Activated T-helper 9 cell treated with anti-CD3 and anti-CD28 coated beads, Interleukin-2, amount 50 U/mL, for 16 hours (primary cell): Measurements from ENCODE around the gene EYS.
"Not testable (repeated sequence)": the region's sequence is repeated elsewhere in the genome, so short reads cannot be mapped to it uniquely, and the experiment has no call there.

Experiments used
- DNase-seq: peaks from one replicate; pipeline ENCODE4 v3.0.0-alpha.2; 2020; ENCODE audit warnings: low read depth

Gene EYS

DNA sequence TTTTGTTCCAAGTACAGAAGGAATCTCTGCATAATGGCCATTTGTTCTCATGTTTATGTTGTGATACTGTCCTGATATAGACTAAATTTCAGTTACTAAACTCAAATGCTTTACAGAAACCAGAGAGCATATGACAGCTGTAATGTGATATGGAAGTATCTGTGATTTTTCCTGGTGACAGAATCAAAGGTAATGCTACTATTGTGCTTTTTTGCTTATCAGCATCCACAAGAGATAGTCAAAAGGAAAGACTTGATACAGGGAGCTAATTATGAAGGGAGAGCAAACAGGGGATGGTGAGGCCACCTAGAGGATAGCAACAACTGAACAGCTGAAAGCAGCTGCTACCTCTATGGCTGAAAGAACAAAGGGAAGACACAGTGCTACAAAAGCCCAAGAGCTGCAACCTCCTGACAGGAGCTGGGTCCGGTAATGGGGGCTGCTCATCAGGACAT lies 1890.0 kb downstream of the EYS start:
- no peak for DNase-seq

DNA sequence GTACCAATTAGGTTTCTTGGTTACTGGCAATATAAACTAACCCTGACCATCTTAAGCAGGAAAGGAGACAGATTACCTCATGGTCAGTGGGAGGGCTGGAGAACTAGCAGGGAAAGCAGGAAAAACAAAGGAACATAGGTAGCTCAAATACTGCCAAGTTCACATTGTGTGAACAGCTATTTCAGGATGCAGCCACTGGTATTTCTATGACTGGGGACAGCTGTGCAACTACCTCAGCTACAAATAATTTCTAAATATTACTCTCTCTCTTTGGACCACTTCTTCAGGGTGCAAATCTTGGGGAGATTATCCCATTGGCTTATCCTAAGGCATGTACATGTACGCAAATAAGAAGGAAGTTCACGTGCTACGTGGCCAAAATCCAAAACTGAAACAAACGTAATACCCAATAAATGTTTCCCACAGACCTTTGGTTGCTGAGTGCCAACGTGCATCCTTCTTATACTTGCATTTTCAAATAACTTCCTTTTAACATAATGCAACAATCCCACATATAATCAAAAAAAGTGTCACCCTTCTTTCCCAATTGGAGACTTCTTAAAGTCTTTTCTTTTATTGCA lies 1890.5 kb downstream of the EYS start:
- no peak for DNase-seq

DNA sequence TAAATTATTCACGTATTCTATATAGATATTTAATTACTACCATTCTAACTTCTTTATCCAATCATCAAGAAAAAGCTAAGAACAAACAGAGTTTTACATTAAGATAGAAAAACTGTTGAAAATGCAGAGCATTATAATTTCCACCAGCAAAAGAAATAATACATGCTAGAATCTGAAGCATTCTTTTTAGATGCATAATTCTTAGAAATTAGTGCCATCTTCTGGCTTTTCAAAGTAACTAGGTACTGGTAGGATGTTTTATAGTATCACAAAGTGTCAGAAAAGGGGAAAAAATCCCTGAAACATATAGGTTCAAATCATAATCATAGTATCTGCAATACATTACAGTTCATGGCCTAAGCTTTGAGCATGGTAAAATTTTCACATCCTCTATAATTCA lies 1892.6 kb downstream of the EYS start:
- DNase-seq, result no peak

DNA sequence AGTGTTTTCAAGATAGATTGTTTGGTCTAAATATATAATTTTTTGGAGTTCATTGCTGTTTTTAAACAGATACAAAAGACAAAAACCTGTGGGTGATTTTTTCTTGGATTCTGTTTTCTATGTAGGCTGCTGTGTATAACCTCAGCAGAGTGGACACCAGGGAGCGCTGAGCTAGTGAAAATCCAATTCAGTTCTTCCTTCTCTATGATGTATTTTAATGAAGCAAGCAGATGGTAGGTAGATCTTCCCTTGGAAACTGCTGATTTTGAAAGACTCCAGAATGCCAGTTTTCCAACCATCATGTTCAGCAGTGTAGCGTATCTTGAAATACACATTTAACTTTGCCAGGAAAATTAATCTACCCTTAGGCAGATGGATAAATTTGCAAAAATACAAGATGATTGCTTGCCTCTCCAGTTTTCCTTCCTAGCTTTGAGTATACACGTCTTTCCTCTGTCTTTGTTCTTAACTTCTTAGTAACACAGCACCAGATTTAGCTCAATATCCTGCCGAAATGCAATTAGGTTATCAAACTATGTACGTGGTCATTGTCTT lies 1893.4 kb downstream of the EYS start:
- DNase-seq, result no peak

DNA sequence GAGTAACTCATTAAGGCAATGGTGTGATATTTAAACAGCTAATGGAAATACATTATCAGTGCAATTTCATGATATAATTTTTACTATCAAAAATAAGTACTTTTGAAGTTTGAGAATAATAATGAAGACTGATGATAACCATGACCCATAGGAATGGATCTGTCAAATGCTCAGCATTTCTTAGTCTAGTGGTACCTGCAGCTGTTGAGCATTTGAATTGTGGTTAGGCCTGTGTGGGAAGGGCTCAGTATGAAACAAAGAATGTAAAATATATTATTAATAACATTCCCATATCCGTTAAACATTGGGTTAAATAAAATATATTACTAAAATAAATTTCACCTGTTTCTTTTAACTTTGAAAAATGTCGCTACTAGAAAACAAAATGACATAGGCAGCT lies 1898.5 kb downstream of the EYS start:
- DNase-seq, result no peak

DNA sequence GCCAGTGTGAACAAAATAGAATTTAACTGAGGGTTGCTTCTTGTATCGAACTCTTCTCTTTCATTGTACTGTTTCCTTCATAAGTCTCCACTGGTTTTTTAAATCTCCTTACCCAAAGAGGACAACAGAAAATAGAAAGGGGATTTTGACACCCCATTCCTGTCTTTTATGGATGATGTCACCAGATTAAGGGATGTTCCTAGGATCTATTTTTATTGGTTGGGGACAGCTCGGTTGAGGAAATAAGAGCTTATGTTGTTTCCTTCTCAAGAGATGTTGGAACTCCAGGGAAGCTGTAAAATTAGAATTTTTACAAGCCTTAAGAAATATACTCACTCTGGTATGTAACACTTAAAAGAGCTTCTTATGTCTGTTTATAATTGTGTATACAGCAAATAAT lies 1900.0 kb downstream of the EYS start:
- DNase-seq, result no peak

DNA sequence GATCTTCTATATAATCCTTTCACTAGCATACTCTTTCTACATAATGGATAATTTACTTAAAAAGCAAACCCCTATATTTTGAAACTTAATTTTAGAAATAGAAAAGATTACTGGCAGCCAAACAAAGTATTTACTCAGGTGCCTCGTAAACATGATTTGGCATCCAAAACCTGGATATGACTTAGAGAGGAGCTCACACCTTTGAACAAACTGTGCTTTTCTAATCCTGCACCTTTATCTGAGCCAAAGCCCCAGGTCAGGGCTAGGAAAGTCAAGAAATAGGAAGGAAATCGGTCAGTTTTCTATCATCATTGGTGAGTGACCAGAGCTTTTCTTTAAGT lies 1900.5 kb downstream of the EYS start:
- no peak for DNase-seq

DNA sequence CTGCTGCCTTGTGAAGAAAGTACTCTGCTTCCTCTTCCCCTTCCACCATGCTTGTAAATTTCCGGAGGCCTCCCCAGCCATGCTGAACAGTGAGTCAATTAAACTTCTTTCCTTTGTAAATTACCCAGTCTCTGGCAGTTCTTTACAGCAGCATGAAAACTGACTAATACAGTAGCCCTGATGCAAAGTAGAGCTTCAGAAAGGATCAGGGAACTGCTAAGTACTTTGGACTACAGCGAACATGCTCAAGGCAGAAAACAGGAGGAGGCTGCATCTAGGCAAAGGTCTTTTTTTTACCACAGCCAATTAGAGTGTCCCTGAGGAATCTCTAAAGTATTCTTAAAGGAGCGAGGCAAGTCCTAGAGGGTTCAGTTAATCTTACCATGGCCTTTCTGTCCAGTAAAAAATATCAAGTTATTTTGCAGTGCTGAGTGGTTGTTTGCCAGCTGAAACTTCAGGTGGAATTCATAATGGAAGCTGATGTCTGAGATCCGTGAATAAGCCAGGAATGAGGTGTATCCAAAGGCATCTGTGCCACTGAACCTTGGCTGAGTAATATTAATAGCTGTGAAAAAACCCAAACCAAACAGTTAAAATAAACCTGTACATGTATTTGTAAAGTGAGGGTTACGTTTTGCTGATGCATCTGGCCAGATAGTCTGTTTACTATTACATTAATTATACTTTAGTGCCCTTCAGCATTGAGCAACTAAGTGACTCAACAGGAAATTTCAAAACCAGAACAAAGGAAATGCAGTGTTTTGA lies 1901.0 kb downstream of the EYS start:
- DNase-seq, result no peak

GRCh38 chr6:63805345-63805744 lies 1901.7 kb downstream of the EYS start:
- no peak for DNase-seq

GRCh38 chr6:63804381-63804956 lies 1902.6 kb downstream of the EYS start:
- DNase-seq, result no peak

- no peak for DNase-seq
Measured at GRCh38 chr6:63803371-63803770, 1903.7 kb downstream of the EYS start.

DNA sequence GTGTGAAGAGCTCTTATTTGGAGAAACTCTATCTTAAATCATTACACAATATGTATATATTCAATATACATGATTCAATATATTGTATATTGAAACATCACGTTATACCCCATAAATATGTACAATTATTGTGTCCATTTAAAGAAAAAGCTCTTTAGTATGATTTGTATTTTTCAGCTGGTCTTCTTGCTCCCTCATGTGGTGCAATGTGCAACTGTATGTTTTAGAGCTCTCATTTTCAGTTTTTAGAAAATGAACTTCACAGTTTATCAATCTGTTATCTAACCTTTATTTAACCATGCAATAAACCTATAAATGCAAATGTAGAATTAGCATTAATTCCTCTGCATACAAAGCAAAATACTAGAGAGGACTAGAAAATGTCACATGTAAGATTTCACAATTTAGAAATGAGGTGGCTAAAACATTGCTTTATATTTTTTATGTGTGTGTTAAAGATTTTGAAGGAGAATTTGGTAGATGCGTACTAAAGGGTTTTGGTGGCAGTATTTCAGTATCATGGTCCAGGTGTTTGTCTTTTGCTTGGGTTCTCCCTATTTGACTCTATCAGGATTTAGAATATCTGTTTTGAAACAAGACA lies 1904.3 kb downstream of the EYS start:
- no peak for DNase-seq

GRCh38 chr6:63800386-63800785 lies 1906.6 kb downstream of the EYS start:
- not testable (repeated sequence) for DNase-seq

DNA sequence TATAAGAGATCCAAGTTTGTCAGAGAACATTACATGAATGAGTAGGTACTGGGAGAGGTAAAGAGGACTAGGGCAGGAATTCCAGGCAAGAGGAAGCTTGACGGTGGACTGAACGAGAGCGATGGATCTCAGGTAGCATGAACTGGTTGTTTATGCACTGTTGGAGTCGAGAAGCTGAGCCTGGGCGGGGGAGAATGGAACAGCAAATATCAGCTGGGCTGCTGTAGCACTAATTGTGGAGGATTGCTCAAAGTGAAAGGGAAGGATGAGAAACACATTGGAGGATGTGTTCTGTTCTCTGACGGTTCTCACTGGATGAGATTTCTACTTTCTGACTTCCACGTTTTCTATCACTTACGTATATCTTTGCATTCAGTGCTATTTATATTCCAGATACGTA lies 1907.2 kb downstream of the EYS start:
- no peak for DNase-seq

DNA sequence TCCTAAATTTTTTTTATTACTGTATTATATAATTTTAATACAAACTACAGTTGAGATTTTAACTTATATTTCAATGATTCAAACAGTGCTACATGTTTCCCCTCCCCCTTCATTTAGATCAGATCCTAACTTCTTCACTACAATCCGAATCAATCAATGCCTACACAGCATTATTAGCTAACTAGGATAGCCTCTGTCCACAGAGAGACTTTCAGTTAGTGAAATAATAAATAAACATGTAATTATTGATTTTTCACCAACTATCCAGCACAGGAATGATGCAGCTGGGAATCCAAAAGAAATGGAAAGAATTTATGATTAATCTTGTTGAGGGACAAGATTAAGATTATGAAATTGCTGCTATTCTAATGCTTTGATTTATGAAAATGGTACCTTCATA lies 1907.7 kb downstream of the EYS start:
- DNase-seq, result no peak

DNA sequence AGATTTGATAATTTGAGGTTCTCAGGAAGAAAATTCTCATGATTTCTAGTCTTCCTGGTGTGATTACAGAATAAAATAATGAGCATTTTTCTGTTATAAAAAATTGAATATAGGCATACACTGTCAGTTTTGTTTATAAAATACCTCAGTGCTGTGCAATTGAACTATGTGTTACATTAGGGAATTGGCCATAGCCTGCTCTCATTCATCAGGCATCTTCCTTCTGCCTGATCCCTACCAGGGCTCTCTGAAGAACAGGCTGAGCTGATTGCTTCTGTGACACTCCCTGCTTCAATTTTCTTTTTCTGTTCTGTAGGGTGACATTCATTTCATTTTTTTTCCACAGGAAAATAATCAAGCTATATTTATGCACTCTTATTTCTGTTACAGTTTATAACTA lies 1908.6 kb downstream of the EYS start:
- no peak for DNase-seq

DNA sequence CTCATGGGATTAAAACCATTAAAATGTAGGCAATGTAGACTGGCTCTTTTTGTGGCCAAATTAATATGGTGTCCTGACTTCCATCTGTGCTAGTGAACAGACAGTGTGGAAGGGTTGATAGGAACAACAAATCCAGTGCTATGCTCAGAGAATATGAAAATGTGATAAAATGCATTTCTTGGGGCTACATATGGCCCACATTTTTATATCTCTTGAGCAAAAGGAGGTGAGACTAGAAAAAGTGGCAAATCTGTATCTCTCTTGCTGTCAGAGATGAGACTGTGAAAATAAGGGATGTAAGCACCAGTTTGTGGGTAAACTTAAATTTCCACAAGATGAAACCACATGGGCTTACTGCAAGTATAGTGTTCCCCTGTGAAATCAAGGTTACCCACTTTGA lies 1909.3 kb downstream of the EYS start:
- no peak for DNase-seq

GRCh38 chr6:63795826-63796225 lies 1911.2 kb downstream of the EYS start:
- no peak for DNase-seq

DNA sequence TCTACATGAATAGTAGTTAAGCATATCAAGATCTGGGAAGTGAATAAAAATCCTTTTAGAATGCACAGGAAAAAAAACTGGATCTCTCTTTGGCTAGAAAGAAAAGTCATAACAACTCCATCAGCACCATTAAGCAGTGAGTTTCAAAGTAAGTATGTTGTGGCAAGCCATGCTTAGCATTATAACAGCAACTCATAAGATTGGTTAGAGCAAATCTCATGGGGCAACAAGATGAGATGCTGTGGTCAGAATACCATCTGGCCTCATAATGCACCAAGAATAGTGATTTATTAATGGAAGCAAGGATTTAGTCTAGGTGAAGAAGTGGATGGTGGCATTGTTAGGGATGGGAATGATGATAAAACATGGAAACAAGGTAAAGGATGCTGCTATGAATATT lies 1912.0 kb downstream of the EYS start:
- DNase-seq, result no peak

DNA sequence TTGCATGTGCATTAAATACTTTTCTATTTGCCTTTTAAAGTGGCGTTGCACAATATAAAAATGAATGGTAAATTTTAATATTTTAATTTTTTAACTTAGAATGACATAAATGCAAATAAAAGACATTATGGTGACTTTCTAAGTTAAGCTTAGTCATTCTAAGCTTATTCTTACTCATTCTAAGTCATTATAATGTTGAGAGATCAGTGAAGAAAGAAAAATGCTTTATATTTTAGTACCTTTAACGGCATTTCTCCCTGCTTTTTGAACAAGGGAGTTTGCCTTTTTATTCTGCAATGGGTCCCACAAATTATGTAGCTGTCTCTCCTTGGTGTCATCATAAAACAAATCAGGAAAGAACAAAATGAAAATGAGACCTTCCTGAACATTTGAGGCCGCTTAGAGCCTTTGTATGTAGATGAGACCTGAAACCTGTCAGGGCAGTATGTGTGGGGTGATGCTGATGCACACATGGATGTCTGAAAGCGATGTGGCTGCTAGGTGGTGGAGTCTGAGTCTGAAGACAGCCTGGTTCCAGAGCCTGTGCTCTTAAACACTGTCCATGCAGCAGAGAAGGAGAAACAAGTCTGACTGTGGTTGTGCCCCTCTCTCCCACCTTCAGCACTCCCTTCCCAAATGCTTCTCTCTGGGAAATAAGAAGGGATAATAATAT lies 1913.4 kb downstream of the EYS start:
- DNase-seq, result no peak

GRCh38 chr6:63792736-63793464 lies 1914.1 kb downstream of the EYS start:
- no peak for DNase-seq

DNA sequence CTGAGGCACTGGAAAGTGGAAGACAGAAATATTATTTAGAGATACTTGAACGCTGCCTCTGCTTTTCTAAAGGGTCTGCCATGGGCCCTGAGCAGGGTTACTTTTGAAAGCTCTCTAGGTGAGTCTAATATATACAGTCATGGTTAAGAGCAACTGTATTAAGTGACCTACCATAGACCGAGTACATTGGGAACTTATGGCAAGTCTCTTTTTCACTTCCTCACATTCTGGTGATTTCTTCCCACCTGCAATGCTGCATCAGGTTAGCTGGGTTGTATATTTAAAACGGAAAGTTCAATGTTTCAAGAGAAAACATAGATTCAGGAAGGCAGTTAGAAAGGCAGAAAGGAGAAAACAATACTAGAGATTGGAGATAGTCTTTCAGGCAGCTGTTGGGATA lies 1916.7 kb downstream of the EYS start:
- DNase-seq, result no peak
